ENCODE results near the gene CACNB2.

Gene CACNB2

GRCh38 chr10:18571780-18572179 lies 431.6 kb downstream of the CACNB2 start:
- H3K4me1 ChIP-seq (ENCODE audit: low read length) = no peaks in the 10 kb centered on the region
- TF ChIP-seq EZH2phosphoT487 (IDR thresholded peaks at IDR 0.05; ENCODE audit: low read depth) = no peak
- no peak for TF ChIP-seq CTCF (IDR thresholded peaks at IDR 0.05; ENCODE audit: low read depth, low read length)
- no peak overlapping the region for H2AFZ ChIP-seq (ENCODE audit: low read depth, low read length)
- H3K4me3 ChIP-seq (ENCODE audit: low read length) = no peak overlapping the region
- H3K9ac ChIP-seq (ENCODE audit: low read length) = no peak overlapping the region
- no peak overlapping the region for H3K4me2 ChIP-seq (ENCODE audit: low read length)
- no peaks in the 10 kb centered on the region for H3K79me2 ChIP-seq (ENCODE audit: low read length)
- no peak overlapping the region for H3K27ac ChIP-seq (ENCODE audit: low read length)
- H4K20me1 ChIP-seq (ENCODE audit: insufficient read depth, low read length) = no peaks in the 10 kb centered on the region
- H3K36me3 ChIP-seq (replicated peaks; ENCODE audit: low read depth, low read length) = no peaks in the 10 kb centered on the region
- no peaks in the 10 kb centered on the region for H3K27me3 ChIP-seq (ENCODE audit: low read depth, low read length)
- H3K9me3 ChIP-seq (ENCODE audit: insufficient read depth, low read length) = no peaks in the 10 kb centered on the region

- no peak overlapping the region for H3K27ac ChIP-seq (ENCODE audit: low read length)
- H3K36me3 ChIP-seq (replicated peaks; ENCODE audit: low read depth, low read length) = peaks cover 3% of the 10 kb centered on the region
- no peaks in the 10 kb centered on the region for H3K9me3 ChIP-seq (ENCODE audit: insufficient read depth, low read length)
These were observed 432.8 kb downstream of the CACNB2 start for GRCh38 chr10:18572959-18573561.

GRCh38 chr10:18576586-18576985 lies 436.4 kb downstream of the CACNB2 start:
- no peak for TF ChIP-seq CTCF (IDR thresholded peaks at IDR 0.05; ENCODE audit: low read depth, low read length)
- no peak for TF ChIP-seq EZH2phosphoT487 (IDR thresholded peaks at IDR 0.05; ENCODE audit: low read depth)
- Histone ChIP-seq H3K27me3 (ENCODE audit: low read depth, low read length) (no peaks in the 10 kb centered on the region), H3K9me3 (ENCODE audit: insufficient read depth, low read length) (no peaks in the 10 kb centered on the region), H2AFZ (ENCODE audit: low read depth, low read length) (no peak overlapping the region), H3K9ac (ENCODE audit: low read length) (no peak overlapping the region), H3K4me1 (ENCODE audit: low read length) (no peaks in the 10 kb centered on the region), H3K4me2 (ENCODE audit: low read length) (no peak overlapping the region), H3K4me3 (ENCODE audit: low read length) (no peak overlapping the region), H3K36me3 (replicated peaks; ENCODE audit: low read depth, low read length) (peaks cover 15% of the 10 kb centered on the region), H3K27ac (ENCODE audit: low read length) (no peak overlapping the region), H3K79me2 (ENCODE audit: low read length) (no peaks in the 10 kb centered on the region), H4K20me1 (ENCODE audit: insufficient read depth, low read length) (no peaks in the 10 kb centered on the region)

More at GRCh38 chr10:18572959-18573561, 432.8 kb downstream of the CACNB2 start:
- no peak overlapping the region for H3K9ac ChIP-seq (ENCODE audit: low read length)
- H3K4me1 ChIP-seq (ENCODE audit: low read length) = no peaks in the 10 kb centered on the region
- H2AFZ ChIP-seq (ENCODE audit: low read depth, low read length) = no peak overlapping the region
- no peak overlapping the region for H3K4me2 ChIP-seq (ENCODE audit: low read length)
- no peak overlapping the region for H3K4me3 ChIP-seq (ENCODE audit: low read length)
- no peaks in the 10 kb centered on the region for H3K79me2 ChIP-seq (ENCODE audit: low read length)
- no peak for TF ChIP-seq EZH2phosphoT487 (IDR thresholded peaks at IDR 0.05; ENCODE audit: low read depth)
- TF ChIP-seq CTCF (IDR thresholded peaks at IDR 0.05; ENCODE audit: low read depth, low read length) = no peak
- no peaks in the 10 kb centered on the region for H3K27me3 ChIP-seq (ENCODE audit: low read depth, low read length)
- no peaks in the 10 kb centered on the region for H4K20me1 ChIP-seq (ENCODE audit: insufficient read depth, low read length)

GRCh38 chr10:18577823-18578685 lies 437.8 kb downstream of the CACNB2 start:
- Histone ChIP-seq H3K4me3 (ENCODE audit: low read length) (no peak overlapping the region), H3K36me3 (replicated peaks; ENCODE audit: low read depth, low read length) (peaks cover 15% of the 10 kb centered on the region), H3K27ac (ENCODE audit: low read length) (no peak overlapping the region), H4K20me1 (ENCODE audit: insufficient read depth, low read length) (no peaks in the 10 kb centered on the region), H3K4me2 (ENCODE audit: low read length) (no peak overlapping the region), H3K27me3 (ENCODE audit: low read depth, low read length) (no peaks in the 10 kb centered on the region), H3K79me2 (ENCODE audit: low read length) (no peaks in the 10 kb centered on the region), H3K9ac (ENCODE audit: low read length) (no peak overlapping the region), H3K9me3 (ENCODE audit: insufficient read depth, low read length) (no peaks in the 10 kb centered on the region), H2AFZ (ENCODE audit: low read depth, low read length) (no peak overlapping the region), H3K4me1 (ENCODE audit: low read length) (no peaks in the 10 kb centered on the region)
- TF ChIP-seq EZH2phosphoT487 (IDR thresholded peaks at IDR 0.05; ENCODE audit: low read depth) = no peak
- no peak for TF ChIP-seq CTCF (IDR thresholded peaks at IDR 0.05; ENCODE audit: low read depth, low read length)
